ENCODE measurements around the gene MRPL37. TPM values are rescaled to one million over a fixed set of nuclear protein-coding genes. Genes with fewer than 3 reads are reported as not detected.
"Not testable (repeated sequence)": the region's sequence is repeated elsewhere in the genome, so short reads cannot be mapped to it uniquely, and the experiment has no call there.

MRPL37 gene
- total RNA-seq, 2 donors from 2014 or later, result 34.9 to 41.8 TPM

DNA sequence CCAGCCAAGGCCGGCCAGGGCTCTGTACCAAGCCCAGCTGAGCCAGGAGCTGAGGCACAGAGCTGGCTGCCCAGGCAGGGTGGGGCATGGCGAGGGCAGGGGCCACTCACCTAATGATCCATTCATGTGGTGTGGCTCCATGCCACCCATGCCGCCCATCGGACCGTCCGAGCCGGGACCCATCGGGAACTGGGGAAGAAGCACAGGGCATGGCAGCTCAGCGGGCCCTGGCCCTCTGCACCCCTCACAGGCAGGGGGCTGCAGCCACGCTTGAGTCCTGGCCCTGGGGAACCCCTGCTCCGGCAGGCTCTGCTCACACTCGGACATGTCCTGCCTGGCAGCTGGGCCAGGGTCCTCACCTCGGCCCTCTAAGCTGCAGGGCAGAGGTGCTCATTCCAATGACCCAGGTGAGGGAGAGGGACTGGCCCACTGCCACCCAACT, 28.7 kb downstream of the MRPL37 start:
- H3K4me1 ChIP-seq, result peaks cover 12% of the 10 kb centered on the region
- H3K27ac ChIP-seq, result no peak overlapping the region
- intact Hi-C loops (cut with DNase I), result no loop called here
- DNase-seq, result no peak
- 94% methylated on average over 10 to 12 of the region's 13 CpGs for WGBS, 2 donors
- no peaks in the 10 kb centered on the region for H3K9me3 ChIP-seq
- H3K27me3 ChIP-seq, result no peaks in the 10 kb centered on the region
- no peak for ATAC-seq
- TF ChIP-seq, protein P1, sequence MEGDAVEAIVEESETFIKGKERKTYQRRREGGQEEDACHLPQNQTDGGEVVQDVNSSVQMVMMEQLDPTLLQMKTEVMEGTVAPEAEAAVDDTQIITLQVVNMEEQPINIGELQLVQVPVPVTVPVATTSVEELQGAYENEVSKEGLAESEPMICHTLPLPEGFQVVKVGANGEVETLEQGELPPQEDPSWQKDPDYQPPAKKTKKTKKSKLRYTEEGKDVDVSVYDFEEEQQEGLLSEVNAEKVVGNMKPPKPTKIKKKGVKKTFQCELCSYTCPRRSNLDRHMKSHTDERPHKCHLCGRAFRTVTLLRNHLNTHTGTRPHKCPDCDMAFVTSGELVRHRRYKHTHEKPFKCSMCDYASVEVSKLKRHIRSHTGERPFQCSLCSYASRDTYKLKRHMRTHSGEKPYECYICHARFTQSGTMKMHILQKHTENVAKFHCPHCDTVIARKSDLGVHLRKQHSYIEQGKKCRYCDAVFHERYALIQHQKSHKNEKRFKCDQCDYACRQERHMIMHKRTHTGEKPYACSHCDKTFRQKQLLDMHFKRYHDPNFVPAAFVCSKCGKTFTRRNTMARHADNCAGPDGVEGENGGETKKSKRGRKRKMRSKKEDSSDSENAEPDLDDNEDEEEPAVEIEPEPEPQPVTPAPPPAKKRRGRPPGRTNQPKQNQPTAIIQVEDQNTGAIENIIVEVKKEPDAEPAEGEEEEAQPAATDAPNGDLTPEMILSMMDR (IDR thresholded peaks at IDR 0.05), result no peak
- no peak for TF ChIP-seq POLR2A (IDR thresholded peaks at IDR 0.05)
- H3K36me3 ChIP-seq (replicated peaks in 1 of 2; ENCODE audit: insufficient read depth in 1 of 2, low read depth in 2 of 2), result no peaks in the 10 kb centered on the region
- no peak overlapping the region for H3K4me3 ChIP-seq

DNA sequence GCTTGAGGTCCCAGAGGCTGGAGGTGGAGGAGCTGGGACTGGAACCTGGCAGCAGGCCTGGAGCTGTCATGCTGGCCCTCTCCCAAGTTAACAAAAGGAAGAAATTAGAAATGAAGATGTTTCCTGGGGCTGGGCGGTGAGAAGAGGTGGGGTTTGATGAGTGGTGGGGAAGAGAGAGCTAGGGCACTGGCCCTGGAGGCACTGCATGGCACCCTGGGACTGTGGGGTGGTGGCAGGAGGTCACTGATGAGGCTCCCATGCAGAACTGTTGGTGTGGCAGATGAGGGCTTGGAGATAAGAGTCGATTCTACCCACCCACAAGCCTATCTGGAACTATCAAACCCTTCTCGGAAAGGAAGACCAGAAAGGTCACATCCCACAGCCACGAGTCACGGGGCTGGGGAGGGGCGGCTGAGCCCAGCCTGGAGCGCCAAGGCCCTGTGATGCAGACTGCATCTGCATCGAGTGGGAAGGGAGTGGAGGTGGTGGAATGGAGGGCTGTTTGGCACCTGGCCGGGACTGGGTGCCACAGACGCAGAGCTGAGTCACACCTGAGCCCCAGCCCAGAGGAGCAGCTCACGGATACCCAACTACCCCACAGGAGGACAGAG, 29.4 kb downstream of the MRPL37 start:
- ATAC-seq (no peak), DNase-seq (peak in 1 of 4 donors; percentile 44)
- Histone ChIP-seq H3K4me1 (peaks cover 12% of the 10 kb centered on the region), H3K9me3 (no peaks in the 10 kb centered on the region), H3K27me3 (no peaks in the 10 kb centered on the region), H3K4me3 (no peak overlapping the region), H3K27ac (no peak overlapping the region), H3K36me3 (replicated peaks in 1 of 2; ENCODE audit: insufficient read depth in 1 of 2, low read depth in 2 of 2) (no peaks in the 10 kb centered on the region)
- intact Hi-C loops (cut with DNase I), result no loop called here
- TF ChIP-seq, protein P1 (IDR thresholded peaks at IDR 0.05), result no peak
- no peak for TF ChIP-seq POLR2A (IDR thresholded peaks at IDR 0.05)
- 67 to 69% methylated on average over 11 of the region's 11 CpGs for WGBS, 2 donors

DNA sequence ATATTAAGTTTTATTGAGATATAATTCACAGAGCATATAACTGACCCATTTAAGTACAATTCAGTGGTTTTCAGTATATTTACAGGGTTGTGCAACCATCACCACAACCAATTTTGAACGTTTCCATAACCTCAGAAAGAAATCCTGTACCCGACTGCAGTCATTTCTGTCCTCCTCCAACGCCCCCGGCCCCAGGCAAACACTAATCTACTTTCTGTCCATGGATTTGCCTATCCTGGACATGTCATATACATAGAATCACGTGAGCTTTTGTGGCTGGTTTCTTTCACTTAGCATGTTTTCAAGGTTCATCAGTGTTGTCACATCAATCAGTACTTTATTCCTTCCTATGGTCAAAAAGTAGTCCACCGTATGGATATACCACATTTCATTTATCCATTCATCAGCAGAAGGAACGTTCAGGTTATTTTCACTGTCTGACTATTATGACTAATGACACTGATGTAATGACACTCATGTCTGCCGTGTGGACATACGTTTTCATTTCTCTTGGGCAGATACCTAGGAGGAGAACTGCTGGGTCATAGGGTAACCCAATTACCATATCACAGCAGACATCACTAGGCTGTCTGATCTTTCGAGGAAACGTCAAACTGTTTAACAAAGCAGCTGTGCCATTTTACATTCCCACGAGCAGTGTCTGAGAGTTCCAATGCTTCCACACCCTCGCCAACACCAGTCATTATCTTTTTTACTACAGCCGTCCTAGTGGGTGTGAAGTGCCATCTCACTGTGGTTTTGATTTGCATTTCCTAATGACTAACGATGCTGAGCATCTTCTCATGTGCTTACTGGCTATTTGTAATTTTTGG, 30.8 kb downstream of the MRPL37 start:
- no peak for TF ChIP-seq POLR2A (IDR thresholded peaks at IDR 0.05)
- TF ChIP-seq, protein P1 (IDR thresholded peaks at IDR 0.05), result no peak
- H3K4me1 ChIP-seq, result peaks cover 12% of the 10 kb centered on the region
- H3K36me3 ChIP-seq (replicated peaks in 1 of 2; ENCODE audit: insufficient read depth in 1 of 2, low read depth in 2 of 2), result no peaks in the 10 kb centered on the region
- no peak overlapping the region for H3K4me3 ChIP-seq
- WGBS, 2 donors, result 72 to 85% methylated on average over 15 of the region's 15 CpGs
- ATAC-seq, result no peak
- H3K27ac ChIP-seq, result no peak overlapping the region
- no peaks in the 10 kb centered on the region for H3K27me3 ChIP-seq
- DNase-seq, result no peak
- intact Hi-C loops (cut with DNase I), result no loop called here
- no peaks in the 10 kb centered on the region for H3K9me3 ChIP-seq

GRCh38 chr1:54233196-54233595, 33.2 kb downstream of the MRPL37 start:
- WGBS, 2 donors, result 97% methylated on average over 16 to 17 of the region's 33 CpGs
- H3K27me3 ChIP-seq; H3K4me1 ChIP-seq; H3K27ac ChIP-seq; DNase-seq; H3K36me3 ChIP-seq (replicated peaks in 1 of 2; ENCODE audit: insufficient read depth in 1 of 2, low read depth in 2 of 2); ATAC-seq; intact Hi-C loops (cut with DNase I); H3K9me3 ChIP-seq; H3K4me3 ChIP-seq: not testable (repeated sequence)

- H3K4me3 ChIP-seq, result no peak overlapping the region
- H3K36me3 ChIP-seq (replicated peaks in 1 of 2; ENCODE audit: insufficient read depth in 1 of 2, low read depth in 2 of 2), result peaks cover 0 to 9% of the 10 kb centered on the region in 2 donors
- no peaks in the 10 kb centered on the region for H3K4me1 ChIP-seq
- no peak for DNase-seq
- no peak overlapping the region for H3K27ac ChIP-seq
- no peak for ATAC-seq
- H3K27me3 ChIP-seq, result no peaks in the 10 kb centered on the region
- H3K9me3 ChIP-seq, result no peaks in the 10 kb centered on the region
- intact Hi-C loops (cut with DNase I), result no loop called here
- 92 to 95% methylated on average over 2 of the region's 2 CpGs for WGBS, 2 donors
- TF ChIP-seq, protein P1 (IDR thresholded peaks at IDR 0.05), result no peak
- no peak for TF ChIP-seq POLR2A (IDR thresholded peaks at IDR 0.05)
These were observed 34.3 kb downstream of the MRPL37 start for GRCh38 chr1:54234284-54234683.
